NOMO-1 treated with DMSO at 0.1 percent for 48 hours (cell line): ENCODE data around the gene KDM4C.
"Not testable (repeated sequence)": the region's sequence is repeated elsewhere in the genome, so short reads cannot be mapped to it uniquely, and the experiment has no call there.

ENCODE experiments used
- DNase-seq: peaks from one replicate; lab custom pipeline; 2025; ENCODE audit not compliant: unreplicated experiment; lab: John Stamatoyannopoulos, UW

Gene KDM4C

DNA sequence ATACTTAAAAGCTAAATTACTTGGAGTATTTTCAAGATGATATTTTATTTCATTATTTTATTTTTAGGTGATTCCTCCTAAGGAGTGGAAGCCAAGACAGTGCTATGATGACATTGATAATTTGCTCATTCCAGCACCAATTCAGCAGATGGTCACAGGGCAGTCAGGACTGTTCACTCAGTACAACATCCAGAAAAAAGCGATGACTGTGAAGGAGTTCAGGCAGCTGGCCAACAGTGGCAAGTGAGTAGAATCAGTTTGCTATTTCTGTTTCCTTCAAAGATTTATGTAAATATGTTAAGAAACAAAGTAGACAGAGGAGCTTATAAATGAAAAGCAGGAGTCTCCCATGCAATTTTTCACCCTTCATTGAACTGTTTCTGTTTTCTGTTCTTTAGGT is 47.8 kb downstream of the KDM4C start:
- no peak for DNase-seq

DNA sequence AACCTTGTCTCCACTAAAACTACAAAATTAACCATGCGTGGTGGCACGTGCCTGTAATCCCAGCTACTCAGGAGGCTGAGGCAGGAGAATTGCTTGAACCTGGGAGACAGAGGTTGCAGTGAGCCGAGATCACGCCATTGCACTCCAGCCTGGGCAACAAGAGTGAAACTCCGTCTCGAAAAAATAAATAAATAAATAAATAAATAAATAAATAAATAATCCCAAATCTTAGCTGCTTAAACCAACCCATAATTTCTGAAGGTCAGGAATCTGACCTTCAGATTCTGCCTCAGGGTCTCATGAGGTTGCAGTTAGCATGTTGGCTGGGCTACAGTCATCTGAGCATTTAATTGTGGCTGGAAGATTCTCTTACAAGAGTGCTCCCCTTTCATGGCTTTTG is 48.5 kb downstream of the KDM4C start:
- DNase-seq, result not testable (repeated sequence)

GRCh38 chr9:6807669-6808068 is 49.9 kb downstream of the KDM4C start:
- not testable (repeated sequence) for DNase-seq

GRCh38 chr9:6811436-6811835 is 53.7 kb downstream of the KDM4C start:
- no peak for DNase-seq

DNA sequence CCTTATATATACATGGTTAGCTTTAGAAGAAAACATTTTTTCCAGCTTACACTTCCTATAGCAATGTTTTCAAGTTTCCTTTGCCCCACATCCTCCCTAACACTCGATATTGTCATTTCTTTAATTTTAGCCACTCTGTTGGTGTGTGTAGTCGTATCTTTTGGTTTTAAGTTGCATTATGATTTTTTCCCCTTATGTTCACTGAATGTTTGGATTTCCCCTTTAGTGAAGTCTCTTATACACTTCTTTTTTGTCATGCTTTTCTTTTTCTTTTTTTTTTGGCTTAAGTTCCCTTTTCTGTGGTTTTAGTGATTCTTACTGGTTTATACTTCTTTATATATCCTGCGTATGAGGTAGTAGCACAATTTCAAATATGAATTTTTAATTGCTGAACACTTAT is 58.8 kb downstream of the KDM4C start:
- DNase-seq, result no peak

DNA sequence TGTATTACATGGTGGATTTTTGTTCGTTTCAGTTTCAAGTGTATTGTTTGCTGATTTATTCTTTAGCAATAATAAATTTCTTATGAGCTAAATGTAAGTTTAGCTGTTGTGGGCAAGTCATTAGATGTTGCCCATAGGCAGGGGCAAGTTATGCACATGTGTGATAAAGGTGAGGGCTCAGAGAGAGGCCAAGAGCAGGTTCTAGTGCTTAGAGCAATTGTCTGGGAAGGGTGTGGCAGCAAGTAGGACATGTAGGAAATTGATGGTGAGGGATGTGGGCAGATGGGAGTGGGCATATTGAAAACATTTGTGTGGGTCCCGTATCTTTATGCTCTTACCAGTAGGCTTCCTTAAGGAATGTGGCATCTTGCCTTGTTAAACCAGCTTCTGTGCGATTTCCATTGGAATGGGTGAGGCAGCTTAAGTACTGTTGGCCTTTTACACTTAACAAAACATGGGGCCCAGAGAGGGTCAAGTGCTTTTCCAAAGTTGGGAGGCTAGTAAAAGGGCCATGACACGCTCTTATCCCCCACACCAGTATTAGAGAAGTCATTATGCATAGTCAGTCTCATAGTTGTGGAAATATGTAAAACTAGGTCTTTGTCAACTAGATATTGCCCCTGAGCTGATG is 60.6 kb downstream of the KDM4C start:
- DNase-seq, result no peak

- no peak for DNase-seq
These were observed 61.3 kb downstream of the KDM4C start for GRCh38 chr9:6819112-6819511.

GRCh38 chr9:6819529-6819928 is 61.8 kb downstream of the KDM4C start:
- DNase-seq, result no peak

GRCh38 chr9:6822696-6823095 is 64.9 kb downstream of the KDM4C start:
- DNase-seq, result no peak

GRCh38 chr9:6827439-6828145 is 69.8 kb downstream of the KDM4C start:
- DNase-seq, result peak; percentile 1

- no peak for DNase-seq
These were observed 71.3 kb downstream of the KDM4C start for GRCh38 chr9:6829027-6829426.

DNA sequence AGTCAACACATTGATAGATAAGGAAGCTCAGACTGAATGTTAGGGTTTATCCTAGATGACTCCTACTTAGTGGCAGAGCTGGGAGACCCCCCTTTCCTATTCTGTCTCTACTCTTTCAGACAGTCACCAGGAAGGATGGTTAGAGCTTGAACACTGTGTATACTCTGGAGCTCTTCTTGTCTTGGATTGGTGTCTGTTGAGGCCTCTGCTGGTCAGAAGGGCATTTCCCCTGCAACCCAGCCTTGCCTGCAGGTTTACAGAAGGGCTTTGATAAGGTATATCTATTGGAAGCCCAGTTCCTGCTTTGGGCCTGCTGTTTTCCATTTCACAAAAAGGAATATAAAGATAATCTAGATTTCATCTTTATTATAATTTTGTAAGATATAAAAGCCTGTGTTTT is 71.8 kb downstream of the KDM4C start:
- no peak for DNase-seq

DNA sequence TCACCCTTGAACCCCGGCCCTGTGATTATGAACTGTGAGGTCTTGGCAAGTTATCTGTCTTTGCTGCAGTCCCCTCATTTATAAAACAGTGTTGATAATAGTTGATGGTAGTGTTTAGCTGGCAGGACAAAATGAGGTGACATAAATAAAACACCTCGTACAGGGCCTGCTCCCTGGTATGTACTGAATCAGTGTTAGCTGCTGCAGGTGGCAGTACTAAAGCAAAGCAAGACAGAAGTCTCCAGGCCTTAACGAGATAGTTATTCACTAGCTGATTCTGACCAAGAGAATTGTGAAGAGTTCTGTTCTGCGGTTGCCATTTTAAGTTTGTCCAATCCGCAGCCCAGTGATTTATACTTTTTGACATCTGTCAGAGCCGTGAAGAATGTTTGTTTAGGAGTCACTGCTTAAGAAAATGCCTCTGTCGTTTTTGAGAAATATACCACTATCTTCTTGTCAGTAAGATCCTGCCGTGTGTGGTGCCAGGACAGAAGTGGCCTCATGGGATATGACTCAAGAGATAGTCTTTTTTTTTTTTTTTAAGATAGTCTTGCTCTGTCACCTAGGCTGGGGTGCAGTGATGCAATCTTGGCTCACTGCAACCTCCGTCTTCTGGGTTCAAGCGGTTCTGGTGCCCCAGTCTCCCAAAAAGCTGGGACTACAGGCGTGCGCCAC is 75.9 kb downstream of the KDM4C start:
- no peak for DNase-seq

DNA sequence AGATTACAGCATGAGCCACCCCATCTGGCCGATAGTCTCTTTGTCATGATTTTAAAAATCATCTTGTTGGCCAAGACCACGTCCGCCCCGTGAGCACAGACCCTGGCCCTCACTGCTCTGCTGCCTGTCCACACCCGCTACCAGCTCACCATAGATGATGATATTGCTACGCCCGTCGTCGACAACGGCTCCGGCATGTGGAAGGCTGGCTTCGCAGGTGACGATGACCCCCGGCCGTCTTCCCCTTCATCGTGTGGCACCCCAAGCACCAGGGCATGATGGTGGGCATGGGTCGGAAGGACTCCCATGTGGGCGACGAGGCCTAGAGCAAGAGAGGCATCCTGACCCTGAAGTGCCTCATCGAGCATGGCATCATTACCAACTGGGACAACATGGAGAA is 76.5 kb downstream of the KDM4C start:
- no peak for DNase-seq

DNA sequence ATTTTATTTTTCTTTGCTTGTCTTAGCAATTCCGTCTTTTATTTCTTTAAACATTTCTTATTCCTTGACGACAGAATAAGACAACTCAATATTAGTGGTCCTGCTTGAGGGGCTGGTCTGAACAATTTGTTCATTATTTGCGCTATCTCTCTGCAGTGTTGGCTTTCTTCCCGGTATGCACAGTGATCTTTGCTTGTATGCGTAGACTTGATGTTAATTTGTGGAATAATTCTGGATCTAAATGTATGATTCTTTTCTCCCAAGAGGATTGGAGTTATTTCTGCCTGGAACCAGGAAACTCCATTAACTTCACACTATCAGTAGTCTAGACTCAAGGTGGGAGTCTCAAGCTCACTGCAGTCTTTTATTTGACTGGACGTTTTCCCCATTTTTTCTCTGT is 80.4 kb downstream of the KDM4C start:
- no peak for DNase-seq

DNA sequence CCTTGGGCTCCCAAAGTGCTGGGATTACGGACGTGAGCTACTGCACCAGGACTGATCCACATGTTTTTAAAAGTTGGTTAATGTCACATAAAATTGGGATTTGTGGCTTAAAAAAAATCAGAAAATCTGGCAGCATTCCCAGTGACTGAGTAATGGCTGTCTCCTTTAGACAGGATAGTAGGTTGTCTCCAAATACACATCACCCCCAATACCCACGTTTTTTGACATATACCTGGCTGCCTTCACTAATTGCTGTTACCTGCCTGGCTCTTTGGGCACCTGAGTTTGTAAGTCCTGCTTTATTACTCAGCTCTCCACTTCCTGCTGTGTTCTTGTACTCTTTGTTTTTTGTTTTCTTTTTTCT is 84.8 kb downstream of the KDM4C start:
- DNase-seq, result no peak

DNA sequence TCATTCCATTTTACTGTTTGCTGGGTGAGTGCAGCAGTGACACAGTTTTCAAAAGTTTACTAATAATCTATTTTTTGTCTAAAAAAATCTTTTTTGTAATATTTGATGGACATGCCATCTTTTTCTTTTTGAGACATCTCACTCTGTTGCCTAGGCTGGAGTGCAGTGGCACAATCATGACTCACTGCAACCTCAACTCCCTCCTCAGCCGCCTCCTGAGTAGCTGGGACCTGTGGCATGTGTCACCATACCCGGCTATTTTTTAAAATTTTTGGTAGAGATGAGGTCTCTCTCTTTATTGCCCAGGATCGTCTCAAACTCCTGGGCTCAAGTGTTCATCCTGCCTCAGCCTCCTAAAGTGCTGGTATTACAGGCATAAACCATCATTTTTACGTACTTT is 86.0 kb downstream of the KDM4C start:
- no peak for DNase-seq

DNA sequence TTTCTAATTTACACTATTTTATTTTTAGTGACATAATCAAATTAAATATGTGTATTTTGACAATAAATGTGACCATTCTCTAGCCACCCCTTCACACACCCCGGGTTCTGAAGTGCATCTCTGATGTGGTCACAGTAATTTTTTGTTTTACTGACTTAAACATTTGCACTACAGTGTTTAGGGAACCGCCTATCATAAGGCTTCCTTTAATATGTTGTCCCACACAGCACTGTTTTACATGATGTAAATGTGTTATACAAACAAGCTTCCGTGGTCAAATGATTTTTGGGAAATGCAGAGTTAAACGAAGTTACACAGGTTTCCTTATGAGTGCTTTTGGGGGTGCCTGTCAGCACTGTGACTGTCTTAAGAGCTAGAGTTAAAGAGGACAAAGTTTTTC is 86.5 kb downstream of the KDM4C start:
- no peak for DNase-seq

DNA sequence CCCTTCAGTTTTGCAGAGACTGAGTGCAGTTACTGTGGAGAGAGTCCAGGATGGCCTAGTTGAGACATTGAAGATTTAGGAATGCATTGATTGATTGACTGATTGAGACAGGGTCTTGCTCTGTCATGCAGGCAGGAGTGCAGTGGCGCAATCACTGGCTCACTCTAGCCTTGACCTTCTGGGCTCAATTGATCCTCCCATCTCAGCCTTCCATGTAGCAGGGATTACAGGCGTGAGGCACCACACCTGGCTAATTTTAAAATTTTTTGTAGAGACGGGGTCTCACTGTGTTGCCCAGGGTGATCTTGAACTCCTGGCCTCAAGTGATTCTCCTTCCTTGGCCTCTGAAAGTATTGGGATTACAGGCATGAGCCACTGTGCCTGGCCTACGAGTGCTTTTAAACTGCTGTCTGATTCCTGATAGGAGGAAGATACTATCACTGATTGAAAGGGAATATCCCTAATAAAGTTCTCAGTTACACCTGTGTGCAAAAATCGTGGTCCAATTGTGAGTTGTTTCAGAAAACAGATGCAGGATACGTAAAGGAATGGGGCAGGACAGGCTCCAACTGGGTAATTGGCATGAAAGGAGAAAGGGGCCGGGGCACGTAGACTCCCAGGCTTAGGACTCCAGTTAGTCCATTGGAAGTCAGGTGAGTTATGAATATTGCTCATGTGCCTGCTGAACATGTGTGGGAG is 87.5 kb downstream of the KDM4C start:
- DNase-seq, result no peak

- no peak for DNase-seq
These were observed 88.1 kb downstream of the KDM4C start for GRCh38 chr9:6845880-6846279.

- DNase-seq, result no peak
These were observed 94.6 kb downstream of the KDM4C start for GRCh38 chr9:6852243-6852963.
